Omental fat pad (tissue), 4 donors: ENCODE data around the gene TRA2B. TPM values are rescaled to one million over a fixed set of nuclear protein-coding genes. Genes with fewer than 3 reads are reported as not detected.

Experiments
- ATAC-seq: fragments of 150-250 bp; one replicate; pipeline ENCODE4 v1.9.1; 2016; ENCODE audit warnings: mild to moderate bottlenecking, moderate library complexity; ENCODE audit not compliant: low FRiP score
- DNase-seq: peaks from one replicate; pipeline ENCODE4 v3.0.0-alpha.2; 2019; ENCODE audit warnings: low spot score
- CTCF ChIP-seq, 3 donors: fragments of 450-650 bp; IDR thresholded peaks; one replicate each; pipeline ENCODE4 v1.5.1; 2016 to 2017; ENCODE audit warnings: antibody characterized with exemption in 3 of 3, mild to moderate bottlenecking in 3 of 3, moderate library complexity in 2 of 3
- total RNA-seq, 4 donors: library from RNA; depleted of rRNA; stranded (reverse); fragments of >200 nt; gene quantifications; one replicate each; pipeline ENCODE4 v1.1.0, GENCODE V29; 2016

The TRA2B gene
- total RNA-seq, 4 donors from 2014 or later: 211 to 286 (median 223) TPM

- TF ChIP-seq CTCF (IDR thresholded peaks at IDR 0.05): no peak
- DNase-seq: no peak
Observed at GRCh38 chr3:185934767-185935464, 2.9 kb downstream of the TRA2B start.

GRCh38 chr3:185934174-185934557 lies 3.6 kb downstream of the TRA2B start:
- TF ChIP-seq CTCF (IDR thresholded peaks at IDR 0.05): no peak
- ATAC-seq (no peak), DNase-seq (no peak)

More at GRCh38 chr3:185934767-185935464, 2.9 kb downstream of the TRA2B start:
- no peak for ATAC-seq

- ATAC-seq: no peak
- TF ChIP-seq CTCF (IDR thresholded peaks at IDR 0.05): no peak
- no peak for DNase-seq
Observed at GRCh38 chr3:185933374-185934173, 4.2 kb downstream of the TRA2B start.

- DNase-seq (no peak), ATAC-seq (no peak)
- TF ChIP-seq CTCF (IDR thresholded peaks at IDR 0.05): no peak
Observed at GRCh38 chr3:185931777-185932612, 5.8 kb downstream of the TRA2B start.

- DNase-seq (no peak), ATAC-seq (no peak)
- no peak for TF ChIP-seq CTCF (IDR thresholded peaks at IDR 0.05)
Observed at GRCh38 chr3:185930393-185931107, 7.3 kb downstream of the TRA2B start.
